Brain pericyte (primary cell): ENCODE measurements around the gene SPSB3.

Experiments used
- DNase-seq: peaks from one replicate; pipeline ENCODE4 v3.0.0-alpha.2; 2012; ENCODE audit warnings: low read depth, low spot score

The SPSB3 gene

DNA sequence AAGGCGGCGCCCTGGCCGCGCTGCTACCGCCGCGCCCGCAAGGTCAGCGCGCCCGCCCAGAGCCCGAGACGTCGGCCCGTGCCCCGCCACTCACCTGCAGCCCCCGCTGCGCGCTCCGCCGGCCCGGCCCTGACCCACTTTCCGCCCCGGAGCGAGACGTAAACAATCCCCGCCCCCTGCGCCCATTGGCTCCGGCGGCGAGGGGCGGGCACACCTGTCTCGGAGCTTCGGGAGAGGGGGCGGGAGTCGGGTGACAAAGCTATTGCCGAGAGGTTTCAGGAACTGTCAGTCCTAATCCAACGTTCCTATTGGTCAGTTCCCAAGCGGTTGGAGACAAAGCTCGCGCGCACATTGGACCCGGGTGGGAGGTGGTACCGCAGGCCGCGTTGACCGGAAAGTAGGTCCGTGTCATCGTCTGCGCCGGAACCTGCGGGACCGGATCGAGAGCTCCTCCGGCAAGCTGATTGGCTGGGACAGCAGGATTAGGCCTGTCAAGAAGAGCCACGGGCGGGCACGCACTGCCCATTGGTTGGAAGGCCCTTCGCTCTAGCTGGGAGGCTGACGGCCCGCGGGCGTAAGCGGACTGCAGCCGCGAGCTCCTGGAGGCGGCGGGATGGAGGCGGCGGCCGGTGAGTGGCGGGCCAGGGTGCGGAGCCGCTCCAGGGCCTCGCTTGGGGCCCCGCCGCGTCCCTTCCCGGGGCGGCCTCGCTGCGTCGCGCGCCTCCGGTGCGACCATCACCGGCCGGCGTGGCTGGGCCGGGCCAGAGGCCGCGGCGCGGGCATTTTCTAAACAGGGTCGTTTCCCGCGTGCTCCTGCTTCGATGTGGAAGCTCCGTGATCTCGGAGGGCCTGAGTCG is at the start of gene SPSB3, which contains the start of gene NUBP2:
SPSB3 (minus strand) TSS at position 164 of the 857 bp plus-strand sequence. CDS start 1,088 bp downstream, outside the sequence.
NUBP2 (plus strand) TSS at position 553 of the 857 bp plus-strand sequence; CDS start at position 614, 61 bp downstream.
- DNase-seq: peak; percentile 100

GRCh38 chr16:1831186-1832075 is 49.1 kb upstream of the SPSB3 start:
- no peak for DNase-seq

DNA sequence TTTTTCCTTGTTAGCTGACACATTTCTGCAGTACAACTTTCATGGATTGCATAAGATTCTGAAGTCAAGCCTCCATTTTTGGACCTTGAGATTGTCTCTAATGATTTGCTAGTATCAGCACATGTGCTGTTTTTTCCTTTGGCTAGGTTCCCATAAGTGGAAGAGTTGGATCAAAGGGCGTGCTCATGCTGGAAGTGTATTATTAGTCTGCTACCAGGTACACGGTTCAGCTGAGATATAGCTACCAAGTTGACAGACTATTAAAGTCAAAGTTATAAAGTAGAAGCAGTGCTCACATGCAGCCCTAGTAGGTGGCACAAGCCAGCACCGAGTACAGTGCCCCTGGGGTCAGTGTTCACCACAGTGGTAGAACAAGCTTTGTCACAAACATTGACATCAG is 47.8 kb upstream of the SPSB3 start:
- DNase-seq: no peak

- DNase-seq: no peak
Observed at GRCh38 chr16:1828645-1829410, 46.5 kb upstream of the SPSB3 start.

DNA sequence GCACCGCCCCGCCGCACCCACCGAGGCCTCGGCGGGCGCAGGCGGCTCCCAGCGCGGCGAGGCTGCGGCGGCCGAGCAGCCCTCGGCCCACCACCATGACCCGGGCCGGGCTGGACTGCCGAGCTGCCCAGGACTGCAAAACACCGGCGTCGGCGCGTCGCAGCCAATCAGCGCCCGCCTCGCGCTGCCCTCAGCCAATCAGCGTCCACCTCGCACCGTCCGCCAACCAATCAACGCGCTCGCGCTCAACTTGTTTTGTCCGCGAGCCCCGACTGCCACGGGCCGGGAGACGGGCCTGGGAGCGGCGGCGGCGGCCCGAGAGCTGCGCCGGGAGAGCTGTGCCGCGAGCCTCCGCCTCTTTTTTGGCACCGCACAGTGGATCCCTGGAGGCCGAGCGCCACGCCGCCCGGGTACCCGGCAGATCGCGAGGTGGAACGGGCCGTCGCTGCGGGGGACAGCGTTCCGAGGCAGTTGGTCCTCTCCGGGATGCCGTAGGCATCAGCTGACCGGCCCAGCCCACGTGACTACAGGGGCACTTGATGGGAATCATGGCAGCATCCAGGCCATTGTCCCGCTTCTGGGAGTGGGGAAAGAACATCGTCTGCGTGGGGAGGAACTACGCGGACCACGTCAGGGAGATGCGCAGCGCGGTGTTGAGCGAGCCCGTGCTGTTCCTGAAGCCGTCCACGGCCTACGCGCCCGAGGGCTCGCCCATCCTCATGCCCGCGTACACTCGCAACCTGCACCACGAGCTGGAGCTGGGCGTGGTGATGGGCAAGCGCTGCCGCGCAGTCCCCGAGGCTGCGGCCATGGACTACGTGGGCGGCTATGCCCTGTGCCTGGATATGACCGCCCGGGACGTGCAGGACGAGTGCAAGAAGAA is 44.6 kb upstream of the SPSB3 start, which contains the start of the genes FAHD1 and HAGH:
FAHD1 (plus strand) TSS at position 516 of the 883 bp plus-strand sequence; CDS start at position 549, 33 bp downstream.
HAGH (minus strand) TSS at position 135 of the 883 bp plus-strand sequence; CDS start at position 97, 38 bp downstream.
- peak; percentile 97 for DNase-seq

DNA sequence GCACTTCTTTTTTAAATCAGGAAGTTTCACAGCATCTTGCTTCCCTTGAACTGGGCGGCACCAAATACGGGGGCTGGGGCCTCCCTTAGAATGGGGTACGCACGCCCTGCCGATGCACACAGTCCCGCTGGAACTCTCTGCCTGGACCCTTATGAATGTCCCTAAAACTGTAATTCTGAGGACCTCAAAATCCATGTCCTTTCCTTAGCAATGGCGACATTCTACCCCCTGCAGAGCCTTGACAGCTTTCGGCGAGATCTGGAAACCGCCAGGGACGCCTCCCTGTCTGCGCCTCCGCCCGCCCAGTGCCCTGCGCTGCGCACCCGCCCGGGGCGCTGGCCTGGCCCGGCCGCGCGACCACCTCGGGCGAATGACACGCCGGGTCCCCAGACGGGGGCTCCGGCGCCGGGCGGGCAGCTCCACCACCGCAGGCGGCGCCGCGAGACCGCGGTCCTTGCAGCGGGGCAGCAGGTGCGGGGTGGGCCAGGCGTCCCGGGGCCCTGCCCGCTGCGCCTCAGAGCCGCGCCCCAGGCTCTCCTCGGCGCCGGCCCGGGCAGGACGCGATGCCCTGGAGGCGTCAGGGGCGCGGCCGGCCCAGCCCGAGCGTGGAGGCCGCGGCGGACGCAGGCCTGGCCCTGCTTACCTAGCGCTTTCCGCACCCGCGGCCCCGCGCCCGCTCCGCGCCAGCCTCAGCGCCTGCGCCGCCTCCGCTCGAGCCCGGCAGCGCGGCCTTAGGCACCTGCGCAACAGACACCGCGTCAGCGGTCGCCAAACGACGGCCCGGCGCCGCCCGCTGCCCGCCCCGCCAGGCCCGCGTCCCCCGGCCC is 43.7 kb upstream of the SPSB3 start:
- no peak for DNase-seq

DNA sequence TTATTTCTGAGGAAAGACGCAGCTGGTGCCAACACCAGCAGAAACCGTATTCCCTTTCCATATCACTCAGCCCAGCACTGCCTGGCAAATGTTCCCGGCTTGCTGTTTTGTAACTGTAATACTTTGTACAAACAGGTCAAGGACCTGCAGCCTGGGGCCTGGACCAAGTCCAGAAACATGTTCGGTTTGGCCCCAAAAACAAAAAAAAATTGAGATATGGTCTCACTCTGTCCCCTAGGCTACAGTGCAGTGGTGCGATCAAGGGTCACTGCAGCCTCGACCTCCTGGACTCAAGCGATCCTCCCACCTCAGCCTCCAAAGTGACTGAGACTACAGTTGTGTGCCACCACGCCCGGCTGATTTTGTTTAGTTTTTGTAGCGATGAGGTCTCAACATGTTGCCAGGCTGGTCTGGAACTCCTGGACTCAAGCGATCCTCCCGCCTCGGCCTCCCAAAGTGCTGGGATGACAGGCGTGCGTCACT is 43.1 kb upstream of the SPSB3 start:
- DNase-seq: no peak

- no peak for DNase-seq
Observed at GRCh38 chr16:1823821-1824220, 41.5 kb upstream of the SPSB3 start.

GRCh38 chr16:1822801-1823200 is 40.4 kb upstream of the SPSB3 start:
- DNase-seq: no peak

DNA sequence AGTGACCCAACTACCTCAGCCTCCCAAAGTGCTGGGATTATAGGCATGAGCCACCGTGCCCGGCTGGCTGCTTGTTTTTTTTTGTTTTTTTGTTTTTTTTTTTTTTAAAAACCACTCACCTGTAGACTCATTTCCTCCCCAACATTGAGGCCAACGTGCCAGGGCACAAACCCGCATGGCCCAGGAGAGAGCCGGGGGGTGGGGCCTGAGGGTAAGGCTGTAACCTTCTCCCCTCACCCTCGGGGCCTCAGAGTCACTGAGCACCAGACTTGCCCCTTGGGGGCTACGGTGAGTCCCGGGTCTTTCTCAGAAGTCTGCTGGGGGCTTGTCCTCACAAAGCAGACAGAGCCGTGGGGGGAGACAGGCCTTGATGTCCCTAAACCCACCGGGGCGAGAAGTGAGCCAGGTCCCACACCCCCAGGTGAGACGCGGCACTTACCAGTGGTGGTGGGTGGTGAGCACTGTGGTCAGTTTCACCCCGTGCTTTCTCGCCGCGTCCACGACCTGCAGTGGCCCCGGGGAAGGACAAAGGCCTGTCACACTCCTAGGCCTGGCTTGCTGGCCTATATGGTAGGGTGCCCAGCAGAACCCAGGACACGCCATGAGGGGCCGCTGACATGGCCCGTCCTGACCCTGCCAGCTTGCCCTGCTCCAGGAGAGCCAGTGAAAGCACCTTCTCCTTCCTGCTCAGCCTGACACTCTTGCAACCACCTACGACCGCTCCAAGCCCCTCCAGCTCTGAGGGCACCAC is 39.7 kb upstream of the SPSB3 start:
- no peak for DNase-seq

- no peak for DNase-seq
Observed at GRCh38 chr16:1820946-1821290, 38.5 kb upstream of the SPSB3 start.

- no peak for DNase-seq
Observed at GRCh38 chr16:1820096-1820945, 38.0 kb upstream of the SPSB3 start.

GRCh38 chr16:1819611-1820010 is 37.2 kb upstream of the SPSB3 start:
- DNase-seq: no peak

- DNase-seq: no peak
Observed at GRCh38 chr16:1818873-1819525, 36.6 kb upstream of the SPSB3 start.

DNA sequence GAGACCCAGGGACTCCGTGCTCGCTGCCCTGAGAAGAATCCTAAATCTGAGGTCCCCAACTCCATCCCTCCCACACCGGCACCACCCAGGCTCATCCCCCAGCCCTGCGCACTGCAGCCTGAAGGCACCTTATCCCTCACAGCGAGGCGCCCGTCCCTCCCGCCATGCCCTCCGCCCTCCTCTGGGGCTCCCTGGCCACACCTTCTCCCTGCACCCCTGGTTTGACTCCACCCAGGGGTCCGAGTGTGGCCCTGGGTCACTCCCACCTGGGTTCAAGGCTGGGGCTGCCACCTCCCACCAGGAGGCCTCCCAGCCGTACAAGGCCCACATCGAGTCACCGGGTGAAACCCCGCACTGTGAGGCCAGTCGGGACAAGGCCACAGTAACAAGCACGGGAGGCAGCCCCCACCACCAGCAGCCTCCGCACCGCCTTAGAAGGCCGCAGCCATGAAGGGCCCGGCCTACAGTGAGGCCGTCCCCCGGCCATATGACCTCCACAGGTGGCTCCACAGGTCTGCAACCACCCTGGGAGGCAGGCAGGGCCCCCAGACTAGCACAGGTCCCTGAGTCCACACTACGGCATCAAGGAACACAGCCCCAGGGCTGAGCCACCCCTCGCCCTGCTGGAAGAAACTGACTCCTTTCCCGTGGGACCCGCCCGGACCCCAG is 36.0 kb upstream of the SPSB3 start:
- no peak for DNase-seq

DNA sequence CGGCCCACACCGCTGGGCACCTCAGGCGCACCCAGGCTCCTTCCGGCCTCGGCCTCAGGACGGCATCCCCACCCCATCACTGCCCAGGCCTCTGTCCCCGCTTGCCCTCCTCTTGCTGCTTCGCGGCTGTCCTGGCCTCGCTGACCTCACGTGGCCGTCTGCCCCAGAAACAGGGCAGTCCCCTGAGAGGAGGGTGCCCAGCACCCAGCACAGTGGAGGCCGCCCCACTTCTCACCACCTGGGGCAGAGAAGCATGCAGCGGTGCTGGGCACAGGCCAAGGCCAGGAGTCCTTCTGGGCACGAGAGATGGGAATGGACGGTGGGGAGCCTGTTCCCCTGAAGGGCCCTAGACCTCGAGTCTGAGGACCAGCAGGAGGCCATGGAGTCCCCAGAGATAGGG is 35.3 kb upstream of the SPSB3 start:
- no peak for DNase-seq

GRCh38 chr16:1817276-1817589 is 34.9 kb upstream of the SPSB3 start:
- DNase-seq: no peak
